GDM1 (cell line): ENCODE results near the gene AXIN2.

Experiments used
- DNase-seq: peaks from one replicate; lab custom pipeline; 2025; lab: John Stamatoyannopoulos, UW

AXIN2 gene

DNA sequence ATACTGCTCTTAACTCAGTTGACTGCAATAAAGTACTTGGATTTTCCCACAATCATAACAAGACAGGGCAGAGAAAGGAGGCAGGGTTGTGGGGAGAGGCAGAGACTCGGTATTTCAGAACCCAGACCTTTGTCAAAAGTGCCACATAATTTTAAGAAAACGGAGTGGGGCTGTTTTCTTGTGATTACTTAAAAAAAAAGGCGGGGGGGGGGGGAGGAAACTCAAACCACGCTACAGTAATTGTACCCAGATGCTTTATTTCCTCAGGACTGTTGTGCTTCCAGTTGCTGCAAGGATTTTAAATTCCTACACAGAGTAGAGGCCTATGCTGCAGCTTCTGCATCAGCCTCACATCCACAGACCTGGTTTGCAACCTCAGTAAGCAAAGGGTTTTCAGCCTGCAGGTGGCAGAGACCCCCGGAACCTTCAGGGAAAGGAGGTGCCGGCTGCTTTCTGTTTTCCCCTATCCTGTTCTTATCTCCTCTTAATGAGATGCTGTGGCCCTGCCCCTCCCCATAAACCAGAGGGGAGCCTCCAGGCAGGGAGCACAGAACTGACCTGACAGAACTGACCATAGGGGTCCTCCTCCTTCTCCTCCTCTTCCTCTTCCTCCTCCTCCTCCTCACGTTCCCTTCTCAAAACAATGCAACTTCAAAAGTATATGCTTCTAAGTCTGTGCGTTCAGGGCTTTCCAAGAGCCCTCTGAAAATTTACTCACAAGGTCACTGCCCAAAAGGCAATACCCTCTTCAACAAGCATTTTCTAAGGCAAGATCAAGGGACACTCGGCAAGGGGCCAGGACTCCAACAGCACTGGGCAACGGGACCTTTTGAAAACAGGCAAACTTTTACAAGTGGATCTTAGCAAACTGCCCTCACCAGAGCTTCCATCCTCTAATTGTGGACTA lies 7.5 kb downstream of the AXIN2 start:
- DNase-seq = no peak

DNA sequence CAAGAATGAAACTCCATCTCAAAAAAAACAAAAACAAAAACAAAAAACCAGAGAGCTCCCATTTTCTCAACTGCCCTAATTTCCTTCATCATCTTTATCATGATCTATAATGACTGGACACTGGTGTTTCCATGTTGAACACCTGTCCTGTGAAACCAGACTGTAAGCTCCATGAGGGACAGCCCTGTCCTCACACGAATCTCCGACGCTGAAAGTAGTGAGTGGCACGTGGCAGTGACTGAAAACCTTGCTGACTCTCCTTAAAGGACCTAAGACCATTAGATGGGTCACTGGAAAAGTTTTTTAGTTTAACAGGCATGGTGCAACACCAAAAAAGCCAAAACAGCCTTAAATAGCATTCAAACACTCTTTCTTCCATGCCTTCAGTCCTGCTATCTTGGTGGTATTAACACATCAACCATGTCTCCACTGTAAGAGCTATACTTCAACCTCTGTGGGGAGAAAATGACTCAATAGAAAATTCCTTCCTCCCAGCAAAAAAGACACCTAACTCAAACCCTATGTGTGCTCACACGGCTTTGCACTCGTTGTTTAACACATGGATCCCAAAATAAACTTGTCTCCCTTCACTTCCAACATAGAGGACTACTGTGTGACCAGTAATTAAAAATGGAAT lies 8.3 kb downstream of the AXIN2 start:
- no peak for DNase-seq

DNA sequence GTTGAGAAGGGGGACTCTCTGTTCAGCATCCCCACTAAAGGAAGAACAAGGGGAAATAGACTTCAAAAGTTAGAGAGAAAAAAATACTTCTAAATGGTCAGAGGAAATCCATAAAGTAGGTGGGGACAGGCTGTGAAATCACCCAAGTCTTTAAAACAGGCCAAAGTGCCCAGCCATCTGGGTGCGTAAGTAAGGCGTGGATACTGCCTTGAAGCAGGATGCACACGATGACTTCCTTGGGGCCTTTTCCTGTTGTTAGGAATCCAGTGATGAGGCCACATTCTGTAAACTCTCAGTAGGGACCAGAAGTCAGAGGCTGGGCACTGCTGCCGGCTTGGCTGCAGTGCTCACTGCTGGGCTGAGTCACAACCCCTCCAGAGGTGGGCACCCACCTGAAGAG lies 9.2 kb downstream of the AXIN2 start:
- no peak for DNase-seq

DNA sequence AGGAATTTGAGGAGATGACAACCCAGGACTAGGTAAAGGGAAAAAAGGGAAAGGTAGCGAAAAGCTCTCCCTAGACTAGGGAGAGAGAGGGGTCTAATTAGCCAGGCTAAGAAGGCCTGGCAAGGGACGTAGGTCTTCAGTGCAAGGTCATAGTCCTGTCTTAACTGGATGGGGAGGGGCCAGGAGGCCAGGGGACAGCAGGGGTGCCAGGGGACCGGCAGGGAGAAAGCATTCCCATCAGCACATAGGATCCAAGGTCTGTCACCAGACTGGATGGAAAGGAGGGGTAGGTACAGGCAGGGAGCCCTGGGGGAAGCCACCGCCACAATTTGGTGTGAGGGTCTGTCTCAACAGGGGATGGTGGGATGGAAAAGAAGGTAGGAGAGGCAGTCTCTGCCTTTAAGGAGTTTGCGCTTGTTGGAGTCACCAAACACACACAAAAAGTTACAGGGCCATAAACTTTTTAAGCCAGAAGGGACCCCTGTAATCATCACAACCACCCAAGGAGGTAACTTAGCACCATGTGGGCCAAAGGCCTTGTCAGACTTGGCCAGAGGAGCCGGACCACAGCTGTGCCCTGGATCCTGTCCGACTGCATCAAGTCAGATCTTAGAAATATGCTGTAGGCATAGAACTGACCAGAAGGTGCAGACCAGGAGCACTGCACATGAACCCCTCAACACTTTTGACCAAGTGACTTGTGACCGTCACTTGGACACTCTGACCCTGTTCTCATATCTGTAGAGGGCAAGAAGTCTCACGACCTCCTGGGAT lies 10.0 kb downstream of the AXIN2 start:
- DNase-seq = no peak

DNA sequence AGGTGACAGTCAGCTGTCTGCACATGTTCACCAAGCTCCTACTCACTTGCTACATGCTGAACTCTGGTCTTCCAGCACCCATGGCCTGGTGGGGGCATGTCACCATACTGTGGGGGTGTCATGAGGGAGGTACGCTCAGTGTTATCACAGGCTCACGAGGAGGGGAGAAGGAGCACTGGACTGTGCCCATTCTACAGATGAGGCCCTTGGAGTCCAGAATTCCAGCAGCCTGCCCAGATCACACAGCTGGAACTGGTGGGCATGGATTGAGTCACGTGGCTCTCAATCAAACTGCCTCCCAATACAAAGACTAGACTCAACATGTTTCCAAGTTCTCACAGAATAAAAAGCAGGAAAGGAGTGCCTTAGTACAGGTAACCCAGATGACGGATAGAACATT lies 10.7 kb downstream of the AXIN2 start:
- no peak for DNase-seq

DNA sequence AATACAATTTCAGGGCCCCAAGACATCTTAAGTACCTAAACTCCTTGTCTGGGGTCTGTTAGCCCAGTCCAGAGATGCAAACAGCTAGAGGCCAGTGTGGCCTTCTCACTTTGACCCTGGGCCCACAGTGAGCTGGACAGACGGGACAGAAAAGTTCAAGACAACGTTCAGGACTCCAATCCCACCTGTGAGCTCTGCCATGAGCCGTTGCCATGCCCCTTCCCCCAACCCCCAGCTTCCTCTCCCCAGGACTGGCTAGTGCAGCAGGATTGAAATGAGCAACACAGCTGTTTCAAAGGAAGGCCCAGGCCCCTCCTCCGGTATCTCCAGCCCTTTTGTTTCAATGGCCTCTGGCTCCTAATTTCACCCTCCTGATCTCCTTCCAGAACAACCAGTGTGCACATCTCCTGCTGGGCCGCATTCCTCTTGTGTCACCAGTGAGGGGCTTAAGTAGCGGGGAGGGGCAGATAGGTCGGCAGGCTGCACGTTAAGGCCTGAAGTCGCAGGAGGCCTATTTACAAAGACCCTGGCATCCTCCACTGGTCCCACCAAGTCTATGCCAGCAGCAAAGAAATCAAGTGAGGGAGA lies 11.3 kb downstream of the AXIN2 start:
- no peak for DNase-seq

DNA sequence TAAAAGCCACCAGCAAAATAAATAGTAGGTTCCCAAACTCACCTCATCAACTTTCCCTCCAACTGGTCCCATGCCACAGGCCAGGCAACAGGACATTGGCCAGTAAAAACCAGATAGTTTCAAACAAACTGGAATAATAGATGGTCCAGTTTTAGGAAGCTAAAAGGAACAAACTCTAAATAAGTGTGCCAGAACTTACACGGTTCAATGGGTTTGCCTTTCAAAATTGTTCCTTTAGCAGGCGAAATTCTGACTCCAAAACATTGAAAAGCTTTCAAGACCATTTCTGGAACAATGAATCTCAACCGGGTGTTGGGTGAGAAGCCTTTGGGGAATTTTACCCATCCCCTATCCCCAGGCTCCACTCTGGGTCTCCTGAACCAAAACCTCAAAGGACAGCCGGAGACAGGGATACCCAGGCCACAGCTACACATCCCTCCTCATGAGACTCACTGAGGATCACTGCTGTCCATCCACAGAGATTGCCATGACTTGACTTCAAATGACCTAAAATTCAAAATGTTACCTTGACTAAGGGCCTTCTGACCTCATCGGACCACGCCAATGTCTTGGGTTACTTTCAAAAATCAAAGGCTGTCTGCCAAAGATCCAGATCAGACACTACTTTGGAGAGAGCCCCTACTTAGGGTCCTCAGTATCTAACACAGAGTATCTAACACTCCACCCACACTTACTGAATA lies 13.0 kb downstream of the AXIN2 start:
- no peak for DNase-seq

DNA sequence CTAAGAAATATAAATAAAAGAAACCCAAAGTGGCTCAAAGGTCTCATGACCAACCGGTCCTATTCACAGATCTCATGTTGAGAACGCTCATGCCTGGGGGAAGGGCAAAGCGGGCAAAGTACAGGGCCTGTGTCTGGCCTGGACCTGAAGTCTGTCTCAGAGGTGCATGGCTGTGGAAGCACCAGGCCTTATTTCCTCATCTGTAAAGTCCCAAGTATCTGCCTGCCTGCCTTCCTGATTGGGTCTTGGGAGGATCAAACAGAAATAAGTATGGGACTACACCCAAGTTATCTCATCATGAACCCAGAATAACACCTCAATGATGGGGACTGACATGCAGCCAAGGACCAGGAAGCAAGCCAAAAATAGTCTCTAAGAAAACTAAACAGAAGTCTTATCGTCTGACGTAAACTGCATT lies 14.2 kb downstream of the AXIN2 start:
- DNase-seq = no peak

DNA sequence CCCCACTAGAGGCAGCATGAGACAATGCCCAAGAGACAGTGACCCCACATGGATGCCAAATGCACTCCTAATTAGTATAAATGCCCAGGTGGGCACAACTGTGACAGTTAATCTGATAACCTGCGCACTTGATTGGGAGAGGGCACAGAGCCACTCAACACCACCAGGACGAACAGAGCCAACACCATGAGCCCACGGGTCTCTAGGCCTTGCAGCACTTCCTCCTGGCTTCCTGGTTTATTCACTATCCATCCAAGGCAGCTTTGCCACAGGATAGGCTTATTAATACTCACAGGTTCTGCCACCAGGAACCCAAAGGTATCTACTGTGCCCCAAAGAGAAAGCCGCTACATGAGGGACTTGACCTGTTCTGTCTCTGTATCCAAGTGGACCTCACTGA lies 14.9 kb downstream of the AXIN2 start:
- DNase-seq = no peak

DNA sequence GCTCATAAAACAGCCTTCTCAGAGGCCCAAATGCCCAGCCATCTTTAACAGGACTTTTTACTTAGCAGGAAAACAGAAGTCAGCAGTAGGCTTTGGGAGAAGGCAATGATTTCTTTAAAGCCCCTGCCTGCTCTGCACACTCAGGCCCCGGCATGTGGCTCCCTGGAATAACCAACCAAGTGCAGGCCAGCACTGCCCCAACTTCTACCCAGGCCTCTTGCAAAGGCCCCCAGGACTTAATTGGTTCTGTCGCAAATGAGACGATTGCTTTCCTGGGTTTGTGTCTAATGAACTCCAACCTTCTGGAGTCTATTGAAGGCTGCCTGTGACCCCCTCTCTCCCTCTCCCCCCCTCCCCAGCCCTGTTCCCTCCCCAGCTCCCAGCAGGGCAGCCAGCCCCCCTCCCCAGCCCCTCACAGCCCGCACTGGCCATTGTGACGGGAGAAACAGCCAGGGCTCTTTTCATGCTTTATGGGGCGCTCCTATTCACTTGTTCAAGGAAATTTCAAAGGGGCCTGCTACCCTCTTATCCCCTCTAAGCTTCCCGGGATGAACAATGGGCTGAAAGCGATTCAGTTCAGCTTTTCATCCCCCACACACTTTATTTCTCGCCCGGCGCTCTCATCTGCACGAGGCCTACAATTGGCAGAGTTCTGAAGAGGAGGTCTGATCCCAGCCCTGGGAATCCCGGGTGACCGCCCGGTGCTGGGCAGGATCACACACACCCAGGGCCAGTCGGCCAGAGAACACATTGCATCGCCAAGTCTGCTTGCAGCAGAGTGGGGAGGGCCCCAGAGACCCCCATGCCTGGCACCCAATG lies 15.5 kb downstream of the AXIN2 start:
- no peak for DNase-seq

DNA sequence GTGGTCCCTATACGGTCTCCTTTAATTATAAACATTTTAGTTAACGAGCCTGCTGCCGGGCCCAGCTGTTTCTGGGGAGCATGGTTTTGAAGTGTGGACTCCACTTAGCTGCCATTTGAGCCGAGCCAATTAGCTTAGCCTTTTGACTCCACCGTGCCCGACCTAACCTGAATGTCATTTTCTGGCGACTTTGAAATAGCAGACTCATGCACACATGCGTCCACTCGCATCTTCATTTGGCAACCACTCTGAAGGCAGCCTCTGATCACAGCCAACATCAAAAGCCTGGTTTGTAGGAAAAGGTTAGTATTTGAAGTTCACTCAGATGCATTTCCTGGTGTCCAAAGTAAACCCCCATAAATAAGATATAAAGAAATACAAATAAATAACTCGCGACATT lies 16.8 kb downstream of the AXIN2 start:
- DNase-seq = no peak

DNA sequence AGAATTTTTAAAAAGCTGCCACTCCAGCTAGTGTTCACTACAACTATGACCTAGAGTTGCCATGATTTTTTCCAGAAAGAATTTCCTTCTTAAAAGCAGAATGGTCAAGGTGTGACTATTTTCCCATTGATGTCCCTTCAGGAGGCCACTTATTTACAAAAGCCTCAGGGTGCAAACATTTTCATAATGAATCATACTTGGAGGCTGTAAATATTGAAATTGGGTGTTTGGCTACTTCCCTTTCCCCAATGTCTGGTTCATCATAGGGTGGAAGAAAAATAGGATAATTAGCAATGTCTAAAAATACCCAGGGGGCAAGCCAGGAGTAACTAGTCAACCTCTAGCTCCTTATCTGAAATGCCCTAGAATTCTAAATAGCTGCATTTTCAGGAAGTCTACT lies 18.8 kb downstream of the AXIN2 start:
- DNase-seq = no peak

DNA sequence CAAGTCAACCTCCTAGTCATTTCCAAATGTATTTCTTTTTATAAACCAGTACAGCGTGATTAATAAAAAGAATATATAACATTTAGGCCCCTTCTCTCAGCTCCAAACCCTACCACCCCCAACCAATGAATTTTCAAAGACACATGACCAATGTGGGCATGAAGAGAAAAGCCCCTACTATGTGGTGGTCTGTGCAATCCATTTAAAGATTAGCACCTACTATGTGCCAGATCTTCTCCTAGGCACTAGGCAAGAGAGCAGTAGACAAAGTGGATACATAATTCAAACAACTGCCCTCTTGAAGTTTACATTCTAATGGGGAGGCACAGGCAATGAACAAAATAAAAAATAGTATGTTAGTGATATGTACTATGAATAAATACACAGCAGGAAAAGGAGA lies 19.4 kb downstream of the AXIN2 start:
- DNase-seq = no peak

DNA sequence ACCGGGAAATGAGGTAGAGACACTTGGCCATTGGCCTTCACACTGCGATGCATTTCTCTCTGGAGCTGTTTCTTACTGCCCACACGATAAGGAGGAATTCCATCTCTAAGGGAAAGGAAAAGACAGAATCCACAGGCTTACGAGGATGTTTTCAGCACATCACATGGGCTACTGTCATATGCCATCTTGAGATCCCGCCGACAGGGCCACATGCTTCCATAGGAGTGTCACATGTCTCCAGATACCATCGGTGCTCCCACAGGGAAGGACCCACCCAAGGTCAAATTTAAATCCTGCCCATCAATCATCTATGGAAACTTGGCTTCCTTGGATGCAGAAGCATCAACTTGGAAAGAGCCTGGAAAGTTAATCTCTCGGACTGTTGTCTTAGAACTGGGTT lies 20.0 kb downstream of the AXIN2 start:
- no peak for DNase-seq

DNA sequence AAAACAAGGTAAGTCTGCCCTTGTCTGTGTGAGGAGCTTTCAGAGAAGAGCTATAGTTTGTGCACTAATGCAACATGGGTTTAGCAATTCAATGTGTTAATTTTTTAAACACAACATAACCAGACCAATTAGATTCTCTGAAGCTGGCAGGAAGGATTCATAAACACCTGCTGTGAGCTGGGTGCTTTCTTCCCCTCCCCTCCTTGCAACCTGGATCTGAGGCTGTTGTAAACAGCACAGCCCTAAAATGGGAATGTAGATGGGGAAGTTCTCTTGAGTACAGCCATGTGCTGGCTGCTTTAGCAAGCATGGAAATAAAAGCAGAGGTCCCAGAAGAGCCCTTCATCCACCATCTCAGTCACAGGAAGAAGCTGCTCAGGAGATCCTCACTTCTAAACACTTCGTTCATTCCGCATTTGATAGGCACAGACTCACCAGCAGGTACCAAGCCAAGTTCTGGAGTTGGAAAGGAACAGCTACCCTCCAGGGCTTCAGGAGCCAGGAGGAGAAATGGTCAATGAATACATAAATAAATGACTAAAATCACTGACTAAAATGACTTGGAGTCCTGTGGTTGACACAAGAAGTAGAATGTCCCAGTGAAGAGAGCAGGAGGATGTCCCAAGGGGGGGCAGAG lies 21.7 kb downstream of the AXIN2 start:
- DNase-seq = no peak

DNA sequence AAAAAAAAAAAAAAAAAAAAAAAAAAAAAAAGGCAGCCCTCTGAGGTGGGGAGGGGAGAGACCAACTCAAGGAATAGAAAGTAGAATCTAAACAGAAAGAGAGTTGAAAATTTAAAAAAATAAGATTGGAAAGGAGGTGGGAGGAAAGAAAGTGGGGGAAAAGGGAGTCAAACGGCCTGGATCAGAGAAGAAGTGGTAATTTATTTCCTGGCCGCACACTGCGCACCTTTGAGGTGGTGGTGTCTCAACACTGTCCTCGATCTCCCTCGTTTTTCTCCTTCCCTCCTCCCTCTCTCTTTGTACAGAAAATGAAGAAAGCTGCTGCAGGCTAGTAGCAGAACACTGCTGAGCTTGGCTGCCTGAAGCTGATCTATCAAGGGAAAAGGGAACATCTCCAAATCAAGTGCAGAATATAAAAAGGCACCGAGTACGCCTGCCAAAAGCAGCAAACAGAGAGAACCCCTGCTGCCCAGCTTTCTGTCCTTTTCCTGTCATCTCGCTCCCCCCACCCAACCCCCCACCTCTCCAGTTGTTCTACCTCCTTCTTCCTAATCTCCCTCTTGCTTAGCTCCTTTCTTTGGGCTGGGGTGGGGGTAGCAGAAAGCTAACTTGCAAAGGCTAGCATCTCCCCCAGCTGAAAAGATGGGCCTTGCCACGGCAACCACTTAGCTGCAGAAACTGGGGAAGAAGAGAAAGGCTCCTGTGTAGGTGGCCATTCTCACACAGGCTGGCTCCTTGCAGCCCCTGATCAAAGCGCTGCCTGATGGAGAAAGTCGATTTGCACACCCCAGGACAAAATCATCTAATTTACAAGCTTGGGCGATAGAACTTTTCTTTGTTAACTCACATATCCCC lies 22.5 kb downstream of the AXIN2 start:
- DNase-seq = no peak

DNA sequence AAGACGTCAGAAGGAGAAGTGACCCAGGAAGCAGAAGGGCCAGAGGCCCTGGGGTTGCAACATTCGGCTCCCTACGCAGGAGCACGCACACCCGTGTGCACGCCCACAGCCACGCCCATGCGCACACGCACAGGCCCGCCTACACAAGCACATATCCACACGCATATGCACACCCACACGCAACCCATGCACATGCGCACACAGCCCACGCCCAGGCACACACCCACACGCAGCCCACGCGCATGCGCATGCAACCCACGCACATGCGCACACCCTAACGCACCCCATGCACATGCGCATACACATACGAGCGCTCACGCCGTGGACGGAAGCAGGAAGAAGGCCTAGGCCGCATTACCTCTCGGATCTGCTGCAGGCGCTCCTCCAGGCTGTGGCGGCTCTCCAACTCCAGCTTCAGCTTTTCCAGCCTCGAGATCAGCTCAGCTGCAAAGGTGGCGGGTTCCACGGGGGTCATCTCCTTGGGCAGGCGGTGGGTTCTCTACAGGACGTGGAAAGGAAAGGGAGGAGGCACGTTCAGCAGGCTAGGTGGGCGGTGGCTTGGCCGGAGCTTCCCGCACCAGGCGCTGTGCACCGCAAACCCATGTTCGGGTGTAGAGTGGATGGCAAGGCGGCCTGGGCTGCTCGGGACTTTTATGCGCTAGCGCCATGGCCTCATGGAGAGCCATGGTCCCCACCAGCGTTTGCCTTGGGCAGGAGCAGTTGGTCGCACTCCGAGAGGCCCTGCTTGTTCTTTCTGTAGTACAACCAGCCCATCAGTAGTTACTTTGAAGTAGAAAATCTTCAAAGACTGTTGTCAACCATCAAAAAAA lies 23.4 kb downstream of the AXIN2 start:
- no peak for DNase-seq

DNA sequence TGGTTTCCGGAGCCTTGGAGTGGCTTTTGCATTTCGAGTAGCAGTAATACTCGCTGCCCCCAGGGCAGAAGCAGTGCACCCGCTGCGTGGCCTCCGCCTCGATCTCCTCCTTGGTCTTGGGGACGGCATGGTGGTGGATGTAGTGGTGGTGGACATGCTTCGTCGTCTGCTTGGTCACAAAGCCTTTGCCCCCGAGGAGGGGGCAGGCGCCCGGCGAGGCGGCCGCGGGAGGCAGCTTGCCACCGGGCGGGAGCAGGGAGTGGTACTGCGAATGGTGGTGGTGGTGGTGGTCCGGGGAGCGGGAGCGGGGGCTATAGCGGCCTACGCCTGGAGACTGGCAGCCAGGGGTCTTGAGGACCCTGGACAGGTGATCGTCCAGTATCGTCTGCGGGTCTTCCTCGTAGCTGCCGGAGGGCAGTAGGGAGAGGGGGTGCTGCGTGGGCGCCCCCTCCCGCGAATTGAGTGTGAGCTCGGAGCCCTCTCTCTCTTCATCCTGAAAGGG lies 24.1 kb downstream of the AXIN2 start:
- no peak for DNase-seq
